Adrenal gland (tissue), 12 donors: ENCODE results near the gene TM4SF18. TPM values are rescaled to one million over a fixed set of nuclear protein-coding genes. Genes with fewer than 3 reads are reported as not detected.

Experiments used
- DNase-seq, 7 donors: peaks; one replicate each; pipeline ENCODE4 v3.0.0-alpha.2; 2019 to 2020
- H3K27ac ChIP-seq, 5 donors: fragments of 200-600 bp; sonication (generic) in 4 of 5; 1 replicate in 3 of 5; 2 replicates in 2 of 5; pipeline versions ENCODE4 v1.5.1 to v1.8.0; 2016 to 2020; ENCODE audit warnings: mild to moderate bottlenecking in 1 of 5
- H3K27me3 ChIP-seq: fragments of 200-600 bp; 2 replicates; pipeline ENCODE4 v1.8.0; 2021
- H3K36me3 ChIP-seq, 2 donors: fragments of 200-600 bp; replicated peaks in 1 of 2; 1 replicate in 1 of 2; 2 replicates in 1 of 2; pipeline versions ENCODE4 v1.5.1 to v1.8.0; 2018 to 2022
- H3K4me1 ChIP-seq, 2 donors: fragments of 200-600 bp; replicated peaks in 1 of 2; 1 replicate in 1 of 2; 2 replicates in 1 of 2; pipeline versions ENCODE4 v1.5.1 to v1.8.0; 2018 to 2021
- H3K4me3 ChIP-seq, 4 donors: fragments of 200-600 bp; sonication (generic) in 3 of 4; one replicate each; pipeline ENCODE4 v1.5.1; 2016 to 2018
- H3K9me3 ChIP-seq, 3 donors: fragments of 200-600 bp; sonication (generic) in 1 of 3; replicated peaks in 1 of 3; 1 replicate in 2 of 3; 2 replicates in 1 of 3; pipeline versions ENCODE4 v1.5.1 to v1.8.0; 2016 to 2021
- CTCF ChIP-seq, 6 experiments: fragments of 450-650 bp in 4 of 6; fragments of 200-600 bp in 2 of 6; sonication (generic) in 1 of 6; IDR thresholded peaks; 1 replicate in 5 of 6; 2 replicates in 1 of 6; pipeline versions ENCODE4 v1.5.1 to v1.8.0; 2016 to 2021; ENCODE audit warnings: antibody characterized with exemption in 6 of 6, mild to moderate bottlenecking in 2 of 6, moderate library complexity in 1 of 6
- POLR2A ChIP-seq, 2 donors: fragments of 450-650 bp; IDR thresholded peaks; one replicate each; pipeline ENCODE4 v1.6.1; 2017; ENCODE audit warnings: antibody characterized with exemption in 2 of 2, mild to moderate bottlenecking in 2 of 2, moderate library complexity in 1 of 2
- WGBS, 4 donors: extraction: QIAGEN DNeasy Blood & Tissue Kit in 2 of 4; methylation state at CpG; one replicate each; pipeline versions ENCODE4 v1.1.5 to v1.1.7; 2013 to 2017; 5-methylcytosine and 5-hydroxymethylcytosine counted together
- intact Hi-C, 2 donors: fragments of 100-400 bp; cut with DNase I; formaldehyde crosslinking; loops; one replicate each; pipeline versions ENCODE4 v1.14.1 to v1.15.0; 2022 to 2023
- polyA plus RNA-seq, 3 donors: library from polyadenylated mRNA; stranded (reverse); fragments of 200-250 nt in 2 of 3; fragments of 350-450 nt in 1 of 3; fragmentation: Illumina TruSeq in 1 of 3; extraction: RNeasy Lipid Tissue Mini Kit (QIAGEN cat#74804) in 1 of 3; gene quantifications; one replicate each; pipeline ENCODE4 v1.2.3, GENCODE V29; 2013 to 2014
- total RNA-seq, 9 donors: library from RNA; depleted of rRNA in 4 of 9; stranded (reverse); fragments of >200 nt in 4 of 9; fragments of 120-200 nt in 1 of 9; fragmentation: NEBNext Ultra II Directional in 1 of 9; extraction: Animal tissue kit (Norgen Biotek cat#: 25700) in 1 of 9; gene quantifications; one replicate each; pipeline versions ENCODE4 v1.1.0 to v1.2.4, GENCODE V29; 2013 to 2023
- donor health status: healthy with polysubstance abuse.
- donor health status: Bipolar disorder and iron deficiency.
- donor health status: DM: yes; HTN: yes; CAD: no.
- donor health status: DM: no; HTN: no; CAD: no.
- donor health status: DM: no; HTN: no; CAD: no.
- donor health status: DM: yes; HTN: yes; CAD: no.

TM4SF18 gene
- total and polyA plus RNA-seq, 12 donors: 2.4 to 24.9 (median 13.7) TPM

GRCh38 chr3:149317072-149317471, 16.4 kb downstream of the TM4SF18 start:
- TF ChIP-seq POLR2A (IDR thresholded peaks at IDR 0.05) (no peak), CTCF (IDR thresholded peaks at IDR 0.05) (no peak)
- intact Hi-C loops: no loop called here
- no peaks in the 10 kb centered on the region for H3K27me3 ChIP-seq
- H3K9me3 ChIP-seq: no peaks in the 10 kb centered on the region
- no peaks in the 10 kb centered on the region for H3K36me3 ChIP-seq
- DNase-seq: no peak
- H3K4me3 ChIP-seq: no peak overlapping the region
- H3K27ac ChIP-seq: no peak overlapping the region
- H3K4me1 ChIP-seq: no peaks in the 10 kb centered on the region
- 92 to 100% (median 97%) methylated on average over 1 of the region's 1 CpG for WGBS, 4 donors

- Histone ChIP-seq H3K4me3 (no peak overlapping the region), H3K27me3 (no peaks in the 10 kb centered on the region), H3K27ac (no peak overlapping the region), H3K36me3 (no peaks in the 10 kb centered on the region), H3K9me3 (no peaks in the 10 kb centered on the region), H3K4me1 (no peaks in the 10 kb centered on the region)
- DNase-seq: no peak
- intact Hi-C loops: no loop called here
- TF ChIP-seq CTCF (IDR thresholded peaks at IDR 0.05): no peak
- TF ChIP-seq POLR2A (IDR thresholded peaks at IDR 0.05): no peak
- 49 to 80% (median 69%) methylated on average over 2 of the region's 2 CpGs for WGBS, 4 donors
Measured at GRCh38 chr3:149316437-149316836, 17.0 kb downstream of the TM4SF18 start.

- no peak for DNase-seq
- Histone ChIP-seq H3K36me3 (no peaks in the 10 kb centered on the region), H3K27ac (peak overlapping the region in 1 of 5 donors; percentile 15), H3K4me3 (no peak overlapping the region), H3K27me3 (no peaks in the 10 kb centered on the region), H3K4me1 (no peaks in the 10 kb centered on the region), H3K9me3 (no peaks in the 10 kb centered on the region)
- intact Hi-C loops: no loop called here
- WGBS, 4 donors: 61 to 72% (median 64%) methylated on average over 3 of the region's 3 CpGs
- TF ChIP-seq POLR2A (IDR thresholded peaks at IDR 0.05) (no peak), CTCF (IDR thresholded peaks at IDR 0.05) (no peak)
Measured at GRCh38 chr3:149315694-149316093, 17.7 kb downstream of the TM4SF18 start.

GRCh38 chr3:149314807-149315578, 18.4 kb downstream of the TM4SF18 start:
- Histone ChIP-seq H3K4me3 (no peak overlapping the region), H3K27me3 (no peaks in the 10 kb centered on the region), H3K4me1 (no peaks in the 10 kb centered on the region), H3K36me3 (no peaks in the 10 kb centered on the region), H3K9me3 (no peaks in the 10 kb centered on the region), H3K27ac (peak overlapping the region in 1 of 5 donors; percentile 15)
- no peak for DNase-seq
- intact Hi-C loops: no loop called here
- 57 to 76% (median 72%) methylated on average over 7 of the region's 7 CpGs for WGBS, 4 donors
- no peak for TF ChIP-seq POLR2A (IDR thresholded peaks at IDR 0.05)
- no peak for TF ChIP-seq CTCF (IDR thresholded peaks at IDR 0.05)
